Measurements from ENCODE around the gene TCF7L1. TPM values are rescaled to one million over a fixed set of nuclear protein-coding genes. Genes with fewer than 3 reads are reported as not detected.

The TCF7L1 gene
- total RNA-seq, 1 donor from 2014 or later, result 4.5 TPM

GRCh38 chr2:85163675-85164074 lies 30.5 kb downstream of the TCF7L1 start:
- ATAC-seq, result no peak

GRCh38 chr2:85164145-85164569 lies 31.0 kb downstream of the TCF7L1 start:
- ATAC-seq, result no peak

GRCh38 chr2:85165088-85165690 lies 32.0 kb downstream of the TCF7L1 start:
- ATAC-seq, result no peak

- no peak for ATAC-seq
These were observed 32.8 kb downstream of the TCF7L1 start for GRCh38 chr2:85166021-85166420.

GRCh38 chr2:85167479-85167878 lies 34.3 kb downstream of the TCF7L1 start:
- no peak for ATAC-seq

GRCh38 chr2:85168942-85169341 lies 35.8 kb downstream of the TCF7L1 start:
- ATAC-seq, result no peak

GRCh38 chr2:85169581-85169980 lies 36.4 kb downstream of the TCF7L1 start:
- no peak for ATAC-seq

- ATAC-seq, result no peak
These were observed 37.8 kb downstream of the TCF7L1 start for GRCh38 chr2:85170938-85171475.

- no peak for ATAC-seq
These were observed 38.7 kb downstream of the TCF7L1 start for GRCh38 chr2:85171916-85172315.

- ATAC-seq, result no peak
These were observed 40.7 kb downstream of the TCF7L1 start for GRCh38 chr2:85173909-85174308.

GRCh38 chr2:85174943-85175342 lies 41.8 kb downstream of the TCF7L1 start:
- ATAC-seq, result no peak

GRCh38 chr2:85175369-85176299 lies 42.4 kb downstream of the TCF7L1 start:
- ATAC-seq, result no peak

GRCh38 chr2:85177031-85177824 lies 44.0 kb downstream of the TCF7L1 start:
- no peak for ATAC-seq

GRCh38 chr2:85178154-85178553 lies 45.0 kb downstream of the TCF7L1 start:
- ATAC-seq, result no peak

GRCh38 chr2:85178980-85179411 lies 45.8 kb downstream of the TCF7L1 start:
- no peak for ATAC-seq

GRCh38 chr2:85179541-85179940 lies 46.3 kb downstream of the TCF7L1 start:
- no peak for ATAC-seq

GRCh38 chr2:85180322-85181133 lies 47.3 kb downstream of the TCF7L1 start:
- no peak for ATAC-seq

- ATAC-seq, result no peak
These were observed 48.0 kb downstream of the TCF7L1 start for GRCh38 chr2:85181134-85181631.

GRCh38 chr2:85181844-85182456 lies 48.8 kb downstream of the TCF7L1 start:
- no peak for ATAC-seq

- no peak for ATAC-seq
These were observed 49.9 kb downstream of the TCF7L1 start for GRCh38 chr2:85183076-85183475.

GRCh38 chr2:85183479-85183878 lies 50.3 kb downstream of the TCF7L1 start:
- ATAC-seq, result no peak
